ENCODE measurements around the gene PDGFRA.

Gene PDGFRA

GRCh38 chr4:54271464-54271863, 42.4 kb downstream of the PDGFRA start:
- FAIRE-seq = no peak
- TF ChIP-seq CTCF (IDR thresholded peaks at IDR 0.05; ENCODE audit: insufficient read depth, missing control alignments) = no peak

GRCh38 chr4:54272051-54272450, 43.0 kb downstream of the PDGFRA start:
- DNase-seq (ENCODE audit: insufficient read length, low spot score) (no peak), FAIRE-seq (no peak)
- no peak for TF ChIP-seq CTCF (IDR thresholded peaks at IDR 0.05; ENCODE audit: insufficient read depth, missing control alignments)

More at GRCh38 chr4:54271464-54271863, 42.4 kb downstream of the PDGFRA start:
- no peak for DNase-seq (ENCODE audit: insufficient read length, low spot score)

- no peak for TF ChIP-seq CTCF (IDR thresholded peaks at IDR 0.05; ENCODE audit: insufficient read depth, missing control alignments)
- DNase-seq (ENCODE audit: insufficient read length, low spot score) = no peak
- no peak for FAIRE-seq
These were observed 45.2 kb downstream of the PDGFRA start for GRCh38 chr4:54274264-54274663.

GRCh38 chr4:54274795-54275665, 45.9 kb downstream of the PDGFRA start:
- DNase-seq (ENCODE audit: insufficient read length, low spot score) (no peak), FAIRE-seq (no peak)
- no peak for TF ChIP-seq CTCF (IDR thresholded peaks at IDR 0.05; ENCODE audit: insufficient read depth, missing control alignments)

- FAIRE-seq = no peak
- TF ChIP-seq CTCF (IDR thresholded peaks at IDR 0.05; ENCODE audit: insufficient read depth, missing control alignments) = no peak
- no peak for DNase-seq (ENCODE audit: insufficient read length, low spot score)
These were observed 47.7 kb downstream of the PDGFRA start for GRCh38 chr4:54276641-54277430.

- DNase-seq (ENCODE audit: insufficient read length, low spot score) (no peak), FAIRE-seq (no peak)
- no peak for TF ChIP-seq CTCF (IDR thresholded peaks at IDR 0.05; ENCODE audit: insufficient read depth, missing control alignments)
These were observed 48.6 kb downstream of the PDGFRA start for GRCh38 chr4:54277691-54278090.

All from D721Med (cell line).